HG03139 (cell line): ENCODE results near the gene PCDH9.

Experiments used
- ATAC-seq: cut with Tn5 transposase; IDR thresholded peaks from one replicate; pipeline ENCODE4 v1.9.1; 2021; ENCODE audit not compliant: unreplicated experiment

Gene PCDH9

DNA sequence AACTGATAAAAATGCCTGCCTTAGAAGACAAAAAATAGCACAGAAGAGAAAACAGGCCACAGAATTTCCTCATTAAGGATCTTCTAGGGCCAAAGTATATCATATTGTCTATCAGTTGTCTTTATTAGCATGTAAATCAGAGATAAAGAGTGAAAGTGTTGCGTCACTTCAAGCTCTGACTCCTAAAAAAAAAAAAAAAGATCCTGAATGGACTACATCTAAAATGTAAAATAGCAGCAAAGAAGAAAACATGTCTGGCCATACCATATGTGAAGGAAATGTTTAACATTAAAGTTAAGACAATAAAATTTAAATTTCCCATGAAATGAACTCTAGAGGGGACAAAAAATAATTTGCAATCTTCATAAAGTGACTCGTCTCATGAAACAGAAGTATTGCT is 237.4 kb downstream of the PCDH9 start:
- no peak for ATAC-seq

DNA sequence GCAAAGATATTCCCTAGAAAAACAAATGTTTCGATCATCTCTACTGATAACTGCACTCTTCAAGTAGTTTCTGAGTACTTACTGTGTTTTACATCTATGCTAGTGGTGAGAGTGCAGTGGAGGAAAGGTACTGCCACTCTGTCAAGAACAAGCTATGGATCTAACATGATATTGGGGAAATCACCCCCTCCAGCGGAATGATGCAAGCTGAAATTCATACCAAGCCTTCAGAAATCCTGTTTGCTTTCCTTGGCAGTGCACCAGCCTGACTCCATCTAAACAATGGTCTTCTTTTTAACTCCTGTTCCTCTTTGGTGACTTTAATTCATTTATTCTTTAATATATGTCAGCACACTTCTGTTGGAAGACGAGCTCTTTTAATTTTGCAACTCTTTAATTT is 238.0 kb downstream of the PCDH9 start:
- no peak for ATAC-seq

DNA sequence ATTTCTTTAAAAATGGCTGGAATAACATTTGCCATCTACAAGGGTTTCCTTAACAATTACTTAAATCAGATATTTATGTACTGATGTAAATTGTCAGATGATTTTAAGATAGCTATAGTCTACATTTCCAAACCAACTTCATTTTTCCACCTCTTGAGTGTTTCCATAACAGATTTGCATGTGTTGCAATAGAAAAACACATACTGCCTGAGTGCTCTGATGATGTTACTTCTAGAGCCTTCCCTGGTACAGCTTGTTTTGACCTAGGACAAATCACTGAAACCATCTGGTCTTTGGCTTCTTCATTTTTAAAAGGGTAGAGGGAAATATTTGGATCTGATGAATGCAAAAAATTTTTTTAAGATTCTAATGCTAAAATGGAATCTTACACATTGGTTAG is 245.9 kb downstream of the PCDH9 start:
- ATAC-seq, result no peak

DNA sequence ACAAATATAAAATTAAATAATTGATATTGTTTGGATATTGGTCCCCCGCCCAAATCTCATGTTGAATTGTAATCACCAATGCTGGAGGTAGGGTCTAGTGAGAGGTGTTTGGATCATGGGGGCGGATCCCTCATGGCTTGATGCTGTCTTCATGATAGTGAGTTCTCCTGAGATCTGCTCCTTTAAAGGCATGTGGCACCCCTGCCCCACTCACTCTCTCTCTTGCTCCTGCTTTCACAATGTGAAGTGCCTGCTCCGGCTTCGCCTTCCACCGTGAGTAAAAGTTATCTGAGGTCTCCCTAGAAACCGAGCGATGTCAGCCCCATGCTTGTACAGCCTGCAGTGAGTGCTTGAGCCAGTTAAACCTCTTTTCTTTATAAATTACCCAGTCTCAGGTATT is 248.2 kb downstream of the PCDH9 start:
- ATAC-seq, result no peak

DNA sequence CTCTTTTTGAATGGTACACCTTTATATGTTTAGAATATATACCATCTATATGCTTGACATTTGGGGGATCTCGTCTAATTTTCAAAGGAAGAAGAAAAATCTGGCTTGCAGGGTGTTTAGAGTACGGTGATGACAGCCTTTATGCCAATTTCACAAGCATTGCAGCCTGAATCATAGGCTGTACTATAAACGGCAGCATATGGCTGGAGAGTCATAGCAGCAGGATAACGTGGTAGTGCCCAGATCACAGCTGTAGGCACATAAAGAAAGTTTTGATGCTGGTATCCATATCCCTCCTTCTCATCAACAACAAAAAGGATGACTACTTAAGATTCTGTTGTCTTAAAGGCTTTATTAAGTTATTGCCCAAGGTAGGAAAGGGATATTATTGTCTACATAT is 253.0 kb downstream of the PCDH9 start:
- no peak for ATAC-seq

GRCh38 chr13:66974889-66975288 is 255.2 kb downstream of the PCDH9 start:
- no peak for ATAC-seq

DNA sequence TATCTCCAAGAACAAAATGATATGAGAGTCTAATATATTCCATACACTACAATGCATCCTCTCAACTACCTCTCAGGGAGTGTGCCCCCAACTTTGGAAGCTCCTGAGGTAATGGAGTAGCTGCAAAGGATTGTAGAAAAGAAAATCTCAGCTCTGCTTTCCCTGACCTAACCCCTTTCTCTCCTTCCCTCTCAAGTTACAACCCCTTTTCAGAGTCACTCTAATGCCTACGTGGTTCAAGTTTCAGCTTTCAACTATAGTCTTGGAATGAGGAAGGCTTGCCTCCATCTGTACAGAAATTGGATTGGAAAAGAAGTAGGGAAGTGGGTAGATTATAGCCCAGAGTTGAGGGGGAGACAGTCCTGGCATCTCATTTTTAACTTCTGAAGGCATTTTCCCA is 256.0 kb downstream of the PCDH9 start:
- no peak for ATAC-seq

- no peak for ATAC-seq
Measured at GRCh38 chr13:66972659-66973058, 257.5 kb downstream of the PCDH9 start.

- no peak for ATAC-seq
Measured at GRCh38 chr13:66971004-66971403, 259.1 kb downstream of the PCDH9 start.

DNA sequence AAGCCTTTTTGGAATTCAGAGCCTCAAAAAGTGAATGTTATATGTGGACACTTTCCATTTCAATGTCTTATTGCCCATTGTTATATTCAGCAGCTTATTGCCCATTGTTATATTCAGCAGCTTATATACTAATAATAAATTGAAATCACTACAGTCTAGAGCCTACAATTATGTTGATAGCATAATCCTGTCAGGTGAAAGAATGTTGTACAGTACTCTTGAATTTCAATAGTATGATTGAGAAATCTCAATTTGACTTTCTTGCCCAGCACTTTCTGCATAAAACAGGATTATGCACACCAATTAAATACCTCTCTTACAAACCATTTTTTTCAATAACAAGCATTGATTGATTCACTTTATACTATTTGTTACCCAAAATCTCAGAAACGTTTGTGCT is 260.8 kb downstream of the PCDH9 start:
- ATAC-seq, result no peak

DNA sequence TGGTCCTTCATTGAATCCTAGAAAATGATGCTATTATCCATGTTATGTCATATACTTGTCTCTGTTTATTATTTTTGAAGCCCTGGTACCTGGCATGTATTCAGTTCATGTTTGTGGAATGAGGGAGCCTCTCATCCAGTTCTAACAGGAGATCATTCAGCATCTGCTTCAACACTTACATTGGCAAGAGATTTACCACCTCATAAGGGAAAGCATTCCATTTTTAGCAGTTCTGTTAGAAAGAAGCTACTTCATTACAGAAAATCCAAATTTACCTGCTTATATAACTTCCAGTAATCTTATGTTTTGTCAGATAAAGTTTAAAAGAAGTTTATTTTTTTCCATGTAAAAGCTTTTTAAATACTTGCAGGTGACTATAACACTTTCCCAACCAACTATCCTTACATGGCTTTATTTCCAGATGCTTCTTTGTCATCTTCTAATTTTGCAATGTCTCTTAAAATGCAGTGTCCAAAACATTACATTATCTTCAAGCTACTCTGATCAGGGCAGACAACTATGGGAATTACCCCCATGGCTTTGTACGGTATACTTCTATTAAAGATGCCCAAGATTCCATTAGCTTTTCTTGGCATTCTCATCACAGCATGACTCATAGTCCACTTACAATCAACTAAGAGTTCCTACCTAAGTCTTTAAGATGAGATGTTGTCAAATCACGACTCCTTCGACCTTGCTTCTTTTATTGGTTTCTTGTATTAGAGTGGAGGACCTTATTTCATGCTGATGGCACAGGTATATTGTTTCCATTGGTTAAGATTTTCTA is 262.1 kb downstream of the PCDH9 start:
- ATAC-seq, result no peak

- no peak for ATAC-seq
Measured at GRCh38 chr13:66965181-66965580, 265.0 kb downstream of the PCDH9 start.

DNA sequence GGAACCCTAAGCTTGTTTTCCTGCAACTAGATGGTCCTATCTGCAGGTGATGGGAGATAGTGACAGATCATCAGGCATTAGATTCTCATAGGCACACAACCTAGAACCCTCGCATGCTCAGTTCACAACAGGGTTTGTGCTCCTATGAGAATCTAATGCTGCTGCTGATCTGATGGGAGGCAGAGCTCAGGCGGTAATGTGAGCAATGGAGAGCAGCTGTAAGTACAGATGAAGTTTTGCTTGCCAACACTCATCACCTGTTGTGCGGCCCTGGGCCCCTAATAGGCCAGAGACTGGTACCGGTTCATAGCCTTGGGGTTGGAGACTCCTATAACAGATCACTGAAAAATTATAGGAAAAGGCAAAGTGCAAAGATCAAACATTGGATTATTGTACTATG is 267.2 kb downstream of the PCDH9 start:
- ATAC-seq, result no peak

DNA sequence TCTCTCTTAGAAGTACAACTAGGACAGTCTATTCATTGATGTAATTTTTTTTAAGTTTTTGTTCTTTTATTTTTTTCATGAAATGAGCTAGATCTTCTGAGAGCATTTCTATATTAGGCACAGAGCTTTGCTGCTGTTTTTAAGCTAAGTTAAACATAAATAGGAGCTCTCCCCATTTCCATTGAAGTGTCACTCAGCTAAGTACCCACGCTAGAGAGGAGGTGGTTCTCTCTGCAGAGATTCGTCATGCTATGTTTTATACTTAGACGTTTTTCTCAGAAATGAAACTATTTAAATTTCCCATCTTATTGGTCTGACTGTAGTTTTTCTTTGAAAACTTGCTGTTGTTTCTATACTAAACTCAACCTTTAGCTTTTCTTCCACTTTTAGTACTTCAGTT is 271.5 kb downstream of the PCDH9 start:
- ATAC-seq, result no peak

- ATAC-seq, result no peak
Measured at GRCh38 chr13:66952507-66952906, 277.6 kb downstream of the PCDH9 start.

GRCh38 chr13:66951426-66951825 is 278.7 kb downstream of the PCDH9 start:
- no peak for ATAC-seq

GRCh38 chr13:66950666-66951065 is 279.5 kb downstream of the PCDH9 start:
- ATAC-seq, result no peak

DNA sequence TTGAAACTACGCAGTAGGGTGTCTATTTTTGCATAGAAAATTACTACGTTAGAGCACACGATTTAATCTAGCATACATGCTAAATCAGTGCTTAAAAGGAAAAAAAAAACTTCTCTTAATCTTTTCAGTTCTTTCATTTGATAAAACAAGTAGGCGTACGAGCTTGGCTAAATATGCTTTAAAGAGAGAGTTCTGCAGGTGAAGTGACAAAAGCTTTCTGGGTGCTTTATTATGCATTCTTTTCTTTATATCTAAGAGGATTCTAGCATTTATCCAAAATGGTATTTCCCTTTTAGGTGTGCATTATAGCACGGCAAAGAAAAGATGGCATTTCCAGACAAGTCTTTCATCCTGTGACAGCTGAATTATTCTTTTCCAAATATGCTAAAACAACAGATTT is 281.2 kb downstream of the PCDH9 start:
- no peak for ATAC-seq

- ATAC-seq, result no peak
Measured at GRCh38 chr13:66943530-66943929, 286.6 kb downstream of the PCDH9 start.

- no peak for ATAC-seq
Measured at GRCh38 chr13:66940113-66940512, 290.0 kb downstream of the PCDH9 start.

- no peak for ATAC-seq
Measured at GRCh38 chr13:66937423-66937822, 292.7 kb downstream of the PCDH9 start.

GRCh38 chr13:66933994-66934393 is 296.1 kb downstream of the PCDH9 start:
- ATAC-seq, result no peak

- ATAC-seq, result no peak
Measured at GRCh38 chr13:66933527-66933926, 296.6 kb downstream of the PCDH9 start.
